HL-60 (cell line): ENCODE results near the gene SGCG.

Source experiments
- DNase-seq, 2 experiments: peaks; one replicate each; pipeline ENCODE4 v3.0.0-alpha.2; 2010 to 2020; ENCODE audit warnings: low read depth in 1 of 2, low spot score in 1 of 2
- H3K27ac ChIP-seq: fragments of 250-450 bp; sonication (Bioruptor Pico); replicated peaks from 2 replicates; pipeline ENCODE4 v1.5.1; 2020; ENCODE audit warnings: mild to moderate bottlenecking, moderate library complexity
- H3K27me3 ChIP-seq: fragments of 250-450 bp; sonication (Bioruptor Pico); 2 replicates; pipeline ENCODE4 v1.5.1; 2021; ENCODE audit warnings: mild to moderate bottlenecking, moderate library complexity; ENCODE audit not compliant: insufficient read depth, poor library complexity, severe bottlenecking
- H3K4me3 ChIP-seq: replicated peaks from 2 replicates; pipeline ENCODE4 v1.5.1; 2011; ENCODE audit warnings: mild to moderate bottlenecking, control low read depth, low read length; ENCODE audit not compliant: insufficient read depth
- CTCF ChIP-seq: IDR thresholded peaks from one replicate; pipeline ENCODE4 v1.5.1; 2011; ENCODE audit warnings: low read length, control low read depth, inconsistent platforms; ENCODE audit not compliant: insufficient read depth
- GABPA ChIP-seq: IDR thresholded peaks from 2 replicates; pipeline ENCODE4 v1.6.1; 2012; ENCODE audit warnings: low read depth
- POLR2AphosphoS5 ChIP-seq: IDR thresholded peaks from 2 replicates; pipeline ENCODE4 v1.6.1; 2012; ENCODE audit warnings: low read depth
- REST ChIP-seq: IDR thresholded peaks from 2 replicates; pipeline ENCODE4 v1.6.1; 2012; ENCODE audit warnings: low read depth; ENCODE audit not compliant: insufficient replicate concordance
- SPI1 ChIP-seq: IDR thresholded peaks from 2 replicates; pipeline ENCODE4 v1.6.1; 2012; ENCODE audit warnings: low read depth, mild to moderate bottlenecking, borderline replicate concordance

Gene SGCG

GRCh38 chr13:23254506-23254905, 73.7 kb downstream of the SGCG start:
- Histone ChIP-seq H3K27ac (no peak overlapping the region), H3K4me3 (no peak overlapping the region), H3K27me3 (no peaks in the 10 kb centered on the region)
- no peak for TF ChIP-seq POLR2AphosphoS5
- TF ChIP-seq REST, result no peak
- no peak for TF ChIP-seq GABPA
- no peak for TF ChIP-seq SPI1
- TF ChIP-seq CTCF, result no peak
- DNase-seq, result no peak

- TF ChIP-seq CTCF, result no peak
- TF ChIP-seq GABPA, result no peak
- TF ChIP-seq SPI1, result no peak
- no peak for TF ChIP-seq REST
- TF ChIP-seq POLR2AphosphoS5, result no peak
- no peak overlapping the region for H3K27ac ChIP-seq
- DNase-seq, result no peak
- no peak overlapping the region for H3K4me3 ChIP-seq
- H3K27me3 ChIP-seq, result no peaks in the 10 kb centered on the region
Measured at GRCh38 chr13:23267571-23267970, 86.8 kb downstream of the SGCG start.

- no peak for DNase-seq
- H3K27me3 ChIP-seq, result no peaks in the 10 kb centered on the region
- TF ChIP-seq GABPA (no peak), POLR2AphosphoS5 (no peak)
- H3K4me3 ChIP-seq, result no peak overlapping the region
- no peak overlapping the region for H3K27ac ChIP-seq
Measured at GRCh38 chr13:23268441-23268840, 87.7 kb downstream of the SGCG start.

- H3K27me3 ChIP-seq, result peaks cover 2% of the 10 kb centered on the region
- TF ChIP-seq POLR2AphosphoS5 (no peak), REST (no peak), GABPA (no peak), SPI1 (no peak), CTCF (no peak)
- no peak for DNase-seq
- no peak overlapping the region for H3K27ac ChIP-seq
- no peak overlapping the region for H3K4me3 ChIP-seq
Measured at GRCh38 chr13:23271331-23271730, 90.6 kb downstream of the SGCG start.
